HL-60 (cell line): Measurements from ENCODE around the gene SLC25A26.

Experiments
- DNase-seq, 2 experiments: peaks; one replicate each; pipeline ENCODE4 v3.0.0-alpha.2; 2010 to 2020; ENCODE audit warnings: low read depth in 1 of 2, low spot score in 1 of 2
- H3K27ac ChIP-seq: fragments of 250-450 bp; sonication (Bioruptor Pico); replicated peaks from 2 replicates; pipeline ENCODE4 v1.5.1; 2020; ENCODE audit warnings: mild to moderate bottlenecking, moderate library complexity
- H3K27me3 ChIP-seq: fragments of 250-450 bp; sonication (Bioruptor Pico); 2 replicates; pipeline ENCODE4 v1.5.1; 2021; ENCODE audit warnings: mild to moderate bottlenecking, moderate library complexity; ENCODE audit not compliant: insufficient read depth, poor library complexity, severe bottlenecking
- H3K4me3 ChIP-seq: replicated peaks from 2 replicates; pipeline ENCODE4 v1.5.1; 2011; ENCODE audit warnings: mild to moderate bottlenecking, control low read depth, low read length; ENCODE audit not compliant: insufficient read depth
- CTCF ChIP-seq: IDR thresholded peaks from one replicate; pipeline ENCODE4 v1.5.1; 2011; ENCODE audit warnings: low read length, control low read depth, inconsistent platforms; ENCODE audit not compliant: insufficient read depth
- GABPA ChIP-seq: IDR thresholded peaks from 2 replicates; pipeline ENCODE4 v1.6.1; 2012; ENCODE audit warnings: low read depth
- POLR2AphosphoS5 ChIP-seq: IDR thresholded peaks from 2 replicates; pipeline ENCODE4 v1.6.1; 2012; ENCODE audit warnings: low read depth
- REST ChIP-seq: IDR thresholded peaks from 2 replicates; pipeline ENCODE4 v1.6.1; 2012; ENCODE audit warnings: low read depth; ENCODE audit not compliant: insufficient replicate concordance
- SPI1 ChIP-seq: IDR thresholded peaks from 2 replicates; pipeline ENCODE4 v1.6.1; 2012; ENCODE audit warnings: low read depth, mild to moderate bottlenecking, borderline replicate concordance

Gene SLC25A26

GRCh38 chr3:66261355-66261754, 40.6 kb downstream of the SLC25A26 start:
- TF ChIP-seq POLR2AphosphoS5 (no peak), GABPA (no peak), REST (no peak), CTCF (no peak), SPI1 (no peak)
- no peak for DNase-seq
- H3K4me3 ChIP-seq, result no peak overlapping the region
- H3K27me3 ChIP-seq, result no peaks in the 10 kb centered on the region
- no peak overlapping the region for H3K27ac ChIP-seq

- H3K4me3 ChIP-seq, result no peak overlapping the region
- DNase-seq, result no peak
- H3K27ac ChIP-seq, result no peak overlapping the region
- no peak for TF ChIP-seq CTCF
- no peak for TF ChIP-seq GABPA
- no peak for TF ChIP-seq REST
- no peak for TF ChIP-seq SPI1
- H3K27me3 ChIP-seq, result no peaks in the 10 kb centered on the region
These were observed 44.8 kb downstream of the SLC25A26 start for GRCh38 chr3:66265649-66266048.

GRCh38 chr3:66266551-66266950, 45.8 kb downstream of the SLC25A26 start:
- H3K4me3 ChIP-seq, result no peak overlapping the region
- no peak for TF ChIP-seq REST
- no peak for TF ChIP-seq POLR2AphosphoS5
- TF ChIP-seq CTCF, result no peak
- no peak for DNase-seq

More at GRCh38 chr3:66266551-66266950, 45.8 kb downstream of the SLC25A26 start:
- Histone ChIP-seq H3K27me3 (no peaks in the 10 kb centered on the region), H3K27ac (no peak overlapping the region)
